ENCODE results near the gene CRTC1.
A peak's percentile ranks its signal among the peaks of the same experiment; 100 is the strongest.

CRTC1 gene

DNA sequence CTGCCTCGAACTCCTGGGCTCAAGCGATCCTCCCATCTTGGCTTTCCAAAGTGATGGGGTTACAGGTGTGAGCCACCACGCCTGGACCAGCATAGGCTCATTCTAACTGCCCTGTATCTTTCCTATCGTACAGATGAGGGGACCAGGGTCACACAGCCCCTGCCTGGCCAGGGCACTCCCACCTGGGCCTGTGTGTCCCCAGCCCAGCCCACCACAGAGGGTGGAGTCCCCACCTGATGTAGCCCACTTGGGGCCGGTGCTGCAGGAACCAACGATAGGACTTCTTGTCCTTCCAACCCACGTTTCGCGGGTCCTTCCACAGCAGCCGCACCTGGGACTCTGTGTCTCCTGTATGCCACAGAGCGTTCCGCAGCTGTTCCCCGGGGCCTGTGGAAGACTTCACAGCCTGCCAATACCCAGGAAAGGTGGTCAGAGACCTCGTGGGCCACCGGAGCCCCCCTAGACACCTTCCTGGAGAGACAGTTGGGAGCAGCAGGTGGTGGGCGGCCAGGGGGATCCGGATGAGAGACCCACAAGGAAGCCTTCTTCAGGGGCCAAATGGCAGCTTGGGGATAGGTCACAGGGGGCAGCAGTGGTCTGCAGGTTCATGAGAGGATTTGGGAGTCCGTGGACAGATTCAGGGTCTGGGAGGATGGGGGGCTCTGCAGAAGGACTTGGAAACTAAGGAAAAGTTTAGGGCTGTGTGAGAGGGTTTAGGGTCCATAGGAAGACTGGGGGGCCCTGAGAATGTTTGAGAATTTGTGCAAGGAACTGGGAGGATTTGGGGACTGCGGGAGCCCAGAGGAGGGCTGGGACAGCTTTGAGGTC is 100.7 kb downstream of the CRTC1 start:
- no peak for DNase-seq (ENCODE audit: low spot score)

DNA sequence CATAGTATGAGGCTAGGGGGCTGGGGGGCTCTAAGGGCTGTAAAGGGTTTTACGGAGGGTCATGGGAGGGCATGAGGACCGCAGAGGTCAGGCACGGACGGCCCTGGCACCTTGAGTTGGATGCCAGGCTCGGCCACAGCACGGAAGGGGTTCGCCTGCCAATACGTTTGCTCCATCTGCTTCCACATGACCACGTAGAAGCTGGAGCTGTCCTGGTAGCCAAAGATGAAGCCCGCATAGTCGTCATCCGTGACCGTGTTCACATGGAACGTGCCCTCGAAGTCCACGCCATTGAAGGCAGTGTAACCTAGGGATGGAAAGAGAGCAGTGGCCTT is 101.3 kb downstream of the CRTC1 start:
- DNase-seq (ENCODE audit: low spot score): no peak

DNA sequence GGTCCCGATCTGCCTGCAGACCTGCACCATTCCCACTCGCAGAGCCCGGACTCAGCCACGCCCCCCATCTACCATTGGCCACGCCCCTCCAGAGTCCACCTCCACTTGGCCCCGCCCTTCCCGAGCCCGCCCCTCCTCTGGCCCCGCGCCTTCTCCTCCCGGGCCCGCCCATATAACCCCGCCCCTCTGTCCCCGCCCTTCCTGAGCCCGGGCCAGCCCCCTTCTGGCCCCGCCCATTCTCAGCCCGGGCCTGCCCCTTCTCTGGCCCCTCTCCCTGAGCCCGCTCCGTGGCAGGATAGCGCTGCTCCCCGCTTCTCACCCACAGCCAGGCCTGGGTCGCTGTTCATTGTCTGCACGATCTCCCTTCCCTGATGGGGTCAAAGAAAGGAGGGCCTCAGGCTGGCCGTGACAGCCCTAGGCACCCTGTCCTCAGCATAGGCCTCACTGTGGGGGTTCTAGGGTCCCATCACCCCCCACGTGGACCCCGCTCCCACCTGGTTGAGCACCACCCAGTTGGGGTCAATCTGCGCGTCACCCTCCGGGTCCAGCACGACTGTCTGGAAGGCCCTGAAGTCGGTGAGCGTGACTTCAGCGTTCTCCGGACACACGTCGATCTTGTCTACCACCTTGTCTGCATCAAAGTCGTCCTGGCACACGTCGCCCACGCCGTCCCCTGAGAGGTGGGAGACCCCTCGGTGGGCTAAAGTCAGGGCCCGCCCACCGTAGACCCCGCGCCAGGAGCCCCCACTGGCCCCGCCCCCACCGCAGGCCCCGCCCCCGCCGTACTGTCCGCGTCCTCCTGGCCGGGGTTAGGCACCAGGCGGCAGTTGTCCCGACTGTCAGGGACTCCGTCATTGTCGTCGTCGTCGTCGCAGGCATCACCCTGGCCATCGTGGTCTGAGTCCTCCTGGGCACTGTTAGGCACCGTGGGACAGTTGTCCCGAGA is 102.0 kb downstream of the CRTC1 start:
- DNase-seq (ENCODE audit: low spot score): peak; percentile 95

DNA sequence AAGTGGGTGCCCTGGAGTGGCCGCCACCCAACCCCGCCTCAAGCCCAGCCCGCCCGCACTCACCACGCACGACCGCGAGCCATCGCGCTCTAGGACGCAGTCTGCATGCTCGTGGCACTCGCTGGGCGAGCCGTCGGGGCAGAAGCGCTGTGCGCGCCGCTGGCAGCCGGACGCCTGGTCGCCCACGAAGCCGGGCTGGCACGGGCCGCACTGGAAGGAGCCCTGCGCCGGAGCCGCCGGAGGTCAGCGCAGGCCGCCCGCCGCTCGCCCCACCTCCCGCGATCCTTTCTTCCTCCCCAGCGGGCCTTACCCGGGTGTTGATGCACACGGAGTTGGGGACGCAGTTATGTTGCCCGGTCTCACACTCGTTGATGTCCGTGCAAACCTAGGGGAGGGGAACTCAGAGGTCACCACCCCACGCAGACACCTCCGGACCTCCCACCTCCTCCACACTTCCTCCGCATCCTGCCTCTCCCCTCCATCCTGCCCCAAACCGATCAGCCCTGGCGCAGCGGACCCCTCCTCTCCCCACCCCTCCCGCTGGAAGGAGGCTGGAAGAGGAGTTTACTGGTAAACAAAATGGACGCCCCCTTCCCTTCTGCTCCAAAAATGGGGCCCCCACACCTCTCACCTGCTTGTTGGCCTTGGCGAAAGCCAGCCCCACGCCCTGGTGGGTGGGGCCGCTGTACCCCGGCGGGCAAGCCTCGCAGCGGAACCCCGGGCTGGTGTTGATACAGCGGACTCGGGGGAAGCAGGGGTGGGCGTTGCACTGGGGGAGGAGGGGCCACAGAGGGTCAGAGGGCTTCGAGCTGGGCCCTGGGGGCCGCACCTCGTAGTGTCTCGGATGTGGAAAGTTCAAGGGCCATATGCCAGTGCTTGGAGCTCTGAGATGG is 105.3 kb downstream of the CRTC1 start:
- DNase-seq (ENCODE audit: low spot score): no peak

DNA sequence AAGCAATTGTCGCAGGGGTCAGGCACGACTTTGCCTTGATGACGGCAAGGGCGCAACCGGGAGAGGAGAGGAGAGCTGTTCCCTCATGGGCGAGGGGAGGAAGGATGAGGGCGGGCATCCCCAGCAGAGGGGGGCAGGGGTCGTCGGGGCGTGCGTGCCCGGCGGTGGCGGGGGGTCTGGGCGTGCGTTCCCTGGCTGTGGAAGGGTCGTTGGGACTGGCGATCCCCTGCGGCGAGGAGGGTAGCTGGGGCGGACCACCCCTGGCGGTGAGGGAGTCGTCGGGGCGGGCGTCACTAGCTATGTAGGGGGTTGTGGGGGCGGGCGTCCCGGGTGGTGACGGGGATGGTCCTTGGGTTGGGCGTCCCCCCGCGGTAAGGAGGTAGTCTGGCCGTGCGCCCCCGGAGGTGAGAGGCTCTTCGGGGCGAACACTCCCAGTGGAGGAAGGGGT is 106.0 kb downstream of the CRTC1 start:
- no peak for DNase-seq (ENCODE audit: low spot score)

DNA sequence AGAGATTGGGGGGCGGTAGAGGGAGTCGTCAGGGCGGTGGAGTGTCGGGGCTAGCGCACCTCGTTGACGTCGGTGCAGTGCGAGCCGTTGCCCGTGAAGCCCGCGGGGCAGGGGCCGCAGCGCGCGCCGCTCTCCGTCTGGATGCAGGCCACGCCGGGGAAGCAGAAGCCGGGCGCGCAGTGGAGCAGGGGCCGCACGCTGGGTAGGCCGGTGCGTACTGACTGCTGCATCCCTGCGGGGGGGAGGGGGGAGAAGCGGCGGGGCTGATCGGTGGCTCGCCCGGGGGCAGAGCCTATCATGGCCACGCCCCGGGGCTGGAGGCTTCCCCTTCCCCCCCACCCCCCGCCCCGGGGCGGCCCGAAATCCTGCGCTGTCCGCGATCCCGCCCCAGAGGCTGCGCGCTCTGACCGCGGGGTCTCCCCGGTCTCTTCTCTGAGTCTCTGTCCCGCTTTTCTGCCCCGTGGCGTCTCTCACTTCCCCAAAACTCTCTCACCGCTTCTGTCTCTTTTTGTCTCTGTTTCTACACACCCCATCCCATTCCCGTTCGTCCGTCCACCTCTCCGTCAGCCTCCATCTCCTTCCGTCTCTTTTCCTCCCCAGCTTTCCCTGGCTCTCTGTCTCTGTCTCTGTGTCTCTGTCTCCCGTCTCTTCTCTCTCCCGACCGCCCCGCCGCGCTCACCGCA is 106.5 kb downstream of the CRTC1 start:
- DNase-seq (ENCODE audit: low spot score): peak; percentile 91

DNA sequence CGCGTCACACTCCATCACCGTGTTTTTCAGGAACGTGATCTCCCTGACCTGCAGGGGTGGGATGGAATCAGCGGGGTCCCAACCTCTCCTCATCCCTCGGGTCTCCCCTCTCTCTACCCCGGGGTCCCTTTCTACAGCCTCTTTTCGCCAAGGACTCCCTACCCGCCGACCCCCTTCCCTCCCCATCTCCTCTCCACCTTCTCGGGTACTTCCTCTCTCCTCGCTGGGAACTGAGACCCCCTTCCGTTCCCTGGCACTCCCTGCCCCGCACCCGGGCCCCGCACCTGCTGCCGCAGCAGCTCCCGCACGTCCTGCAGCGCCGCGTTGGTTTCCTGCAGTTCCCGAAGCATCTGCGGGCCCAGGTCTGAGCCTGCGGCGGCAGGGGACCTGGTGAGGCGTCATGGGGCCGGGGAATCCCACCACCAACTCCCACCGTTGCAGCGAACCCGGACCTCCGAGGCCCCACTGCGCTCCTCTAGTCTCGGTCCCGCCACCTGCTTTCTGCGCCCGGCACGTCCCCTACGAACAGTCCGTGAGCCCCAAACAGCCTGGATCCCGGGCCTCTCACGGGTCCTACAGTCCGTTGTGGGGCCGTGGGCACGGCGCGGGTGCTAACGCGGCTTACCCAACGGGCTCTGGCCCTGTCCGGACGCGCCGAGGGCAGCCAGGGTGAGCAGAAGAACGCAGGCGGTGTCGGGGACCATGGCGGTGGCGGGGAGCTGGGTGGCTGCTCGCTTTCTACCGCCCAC is 107.3 kb downstream of the CRTC1 start, which contains the start of gene COMP:
Gene COMP, minus strand, starts transcription at position 740 of the 749 bp plus-strand sequence. Its CDS starts 36 bp downstream, at position 704.
- DNase-seq (ENCODE audit: low spot score): no peak

DNA sequence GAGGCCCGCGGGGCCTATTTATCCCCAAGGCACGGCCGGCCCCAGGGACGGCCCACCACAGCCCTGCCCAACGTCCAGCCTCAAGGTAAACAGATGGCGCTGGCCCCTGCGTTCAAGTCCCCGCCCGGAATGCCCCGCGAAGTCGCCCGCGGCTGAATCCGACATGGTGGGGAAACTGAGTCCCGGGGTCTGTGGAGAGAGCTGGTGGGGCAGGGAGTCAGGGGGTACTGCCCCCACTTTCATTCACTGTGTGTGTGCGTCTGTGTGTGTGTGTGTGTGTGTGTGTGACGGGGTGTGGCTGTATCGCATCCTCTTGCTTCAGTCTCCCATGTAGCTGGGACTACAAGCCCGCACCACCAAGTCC is 107.8 kb downstream of the CRTC1 start:
- no peak for DNase-seq (ENCODE audit: low spot score)

DNA sequence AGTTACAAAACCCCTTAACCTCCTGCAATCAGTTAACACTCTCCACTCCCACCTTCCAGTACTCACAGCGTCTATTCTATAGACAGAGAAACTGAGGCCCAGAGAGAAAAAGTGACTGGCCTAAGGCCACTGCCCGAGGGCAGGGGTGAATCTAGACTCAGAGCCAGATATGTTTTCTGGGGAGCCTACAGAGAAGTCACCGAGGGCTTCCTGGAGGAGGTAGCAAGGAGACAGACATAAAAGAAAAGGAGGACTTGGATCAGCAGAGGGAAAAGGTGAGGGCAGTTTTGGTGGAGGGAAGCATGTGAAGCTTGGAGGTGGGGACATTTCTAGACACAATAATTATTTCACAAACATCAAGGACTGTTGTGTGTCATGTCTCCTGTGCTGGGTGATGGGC is 109.2 kb downstream of the CRTC1 start:
- no peak for DNase-seq (ENCODE audit: low spot score)

DNA sequence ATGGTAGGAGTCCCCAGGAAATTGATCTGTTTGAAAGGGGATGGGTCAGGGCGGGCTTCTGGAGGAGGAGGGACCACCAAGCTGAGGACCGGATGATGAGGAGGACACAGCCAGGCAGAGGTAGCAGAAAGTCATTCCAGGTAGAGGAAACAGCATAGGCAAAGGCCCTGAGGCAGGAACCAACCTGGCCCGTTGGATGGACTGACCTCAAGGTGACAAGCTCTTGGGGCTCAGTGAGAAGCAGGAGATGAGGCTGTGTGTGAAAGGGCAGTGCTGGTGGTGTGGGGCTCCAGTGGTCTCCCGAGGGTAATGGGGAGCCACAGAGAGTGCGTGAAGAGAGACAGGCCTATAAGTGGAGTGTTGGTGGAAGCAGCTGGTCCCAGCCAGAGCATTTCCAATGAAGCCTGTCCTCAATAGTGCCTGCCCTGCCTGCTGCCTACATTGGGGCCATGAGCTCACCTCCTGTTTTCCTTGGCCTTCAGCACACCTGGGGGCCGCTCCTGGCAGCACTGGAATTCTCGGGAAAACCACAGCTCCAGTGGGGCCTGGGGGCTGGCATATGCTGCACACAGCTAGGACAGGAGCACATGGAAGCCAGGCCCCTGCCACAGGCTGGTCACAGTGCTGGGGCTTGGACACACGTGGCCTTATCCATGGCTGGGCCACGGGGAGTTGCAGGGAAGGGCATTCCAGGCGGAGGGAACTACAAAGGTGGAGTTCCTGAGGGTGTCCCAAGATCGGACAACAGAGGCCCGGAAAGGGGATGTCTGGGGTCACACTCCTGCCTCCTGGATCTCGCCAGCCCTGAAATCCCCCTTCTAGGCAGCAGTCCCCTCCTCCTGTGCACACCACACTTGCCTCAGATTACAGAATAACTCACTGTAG is 109.9 kb downstream of the CRTC1 start:
- no peak for DNase-seq (ENCODE audit: low spot score)

DNA sequence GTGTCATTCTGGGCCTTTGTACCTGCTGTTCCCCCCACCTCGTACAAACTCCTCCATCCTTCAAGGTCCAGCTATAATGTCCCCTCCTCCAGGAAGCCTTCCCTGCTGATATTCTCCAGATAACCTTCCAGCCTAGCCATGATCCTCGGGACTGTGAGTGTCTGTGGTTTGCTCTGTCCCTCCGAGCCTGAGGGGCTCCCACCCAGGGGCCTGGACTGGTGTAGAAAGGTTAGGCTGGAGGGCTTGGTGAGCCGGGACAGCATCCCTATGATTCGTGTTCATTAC is 110.5 kb downstream of the CRTC1 start:
- no peak for DNase-seq (ENCODE audit: low spot score)

DNA sequence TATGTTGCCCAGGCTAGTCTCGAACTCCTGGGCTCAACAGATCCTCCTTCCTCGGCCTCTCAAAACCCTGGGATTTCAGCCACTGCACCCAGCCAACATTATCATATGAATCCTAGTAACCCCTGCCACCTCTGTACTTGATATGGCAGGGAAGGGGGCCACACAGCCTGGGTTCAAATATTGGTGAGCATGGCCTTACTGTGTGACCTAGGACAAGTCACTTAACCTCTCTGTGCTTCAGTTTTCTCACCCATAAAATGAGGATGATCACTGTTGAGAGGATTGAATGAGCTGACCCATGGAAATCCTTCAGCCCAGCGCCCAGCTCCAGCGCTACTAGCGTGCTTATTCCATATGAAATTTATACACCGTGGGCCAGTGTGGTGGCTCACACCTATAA is 111.2 kb downstream of the CRTC1 start:
- DNase-seq (ENCODE audit: low spot score): no peak

DNA sequence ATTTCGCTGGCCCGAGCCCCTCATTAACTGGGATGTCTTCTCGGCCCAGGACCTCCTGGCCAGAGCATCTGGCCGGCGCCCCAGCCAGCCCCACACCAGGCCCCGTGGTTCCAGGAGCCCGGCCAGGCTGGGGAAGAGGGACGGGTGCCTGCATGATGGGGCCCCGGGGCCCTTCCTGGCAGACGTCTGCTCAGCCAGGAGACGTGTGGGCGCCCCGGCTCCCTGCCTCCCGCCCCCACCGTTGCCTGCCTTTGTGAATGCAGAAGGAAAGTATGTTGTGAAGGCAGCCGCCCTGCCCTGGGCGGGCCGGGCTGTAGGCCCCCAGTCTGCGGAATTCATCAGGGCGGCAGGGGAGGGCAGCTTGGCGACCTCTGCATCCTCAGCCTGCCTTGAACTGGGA is 112.1 kb downstream of the CRTC1 start:
- peak; percentile 88 for DNase-seq (ENCODE audit: low spot score)

DNA sequence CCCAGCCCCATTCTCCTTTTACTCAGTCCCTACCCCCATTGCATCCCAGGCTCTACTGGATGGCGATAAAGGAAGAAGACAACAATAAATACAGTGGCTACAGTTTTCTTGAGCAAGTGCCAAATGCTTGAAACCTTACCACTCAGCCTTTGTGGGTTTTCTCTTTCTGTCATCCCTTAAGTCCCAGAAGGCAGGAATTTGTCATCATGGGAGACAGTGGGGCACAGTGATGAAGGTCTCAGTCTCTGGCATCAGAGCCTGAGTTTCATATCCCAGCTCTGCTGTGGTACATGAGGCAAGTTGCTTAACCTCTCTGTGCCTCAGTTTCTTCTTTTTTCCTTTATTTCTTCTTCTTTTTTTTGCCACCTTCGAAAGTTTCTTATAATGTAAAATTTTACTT is 112.8 kb downstream of the CRTC1 start:
- no peak for DNase-seq (ENCODE audit: low spot score)

DNA sequence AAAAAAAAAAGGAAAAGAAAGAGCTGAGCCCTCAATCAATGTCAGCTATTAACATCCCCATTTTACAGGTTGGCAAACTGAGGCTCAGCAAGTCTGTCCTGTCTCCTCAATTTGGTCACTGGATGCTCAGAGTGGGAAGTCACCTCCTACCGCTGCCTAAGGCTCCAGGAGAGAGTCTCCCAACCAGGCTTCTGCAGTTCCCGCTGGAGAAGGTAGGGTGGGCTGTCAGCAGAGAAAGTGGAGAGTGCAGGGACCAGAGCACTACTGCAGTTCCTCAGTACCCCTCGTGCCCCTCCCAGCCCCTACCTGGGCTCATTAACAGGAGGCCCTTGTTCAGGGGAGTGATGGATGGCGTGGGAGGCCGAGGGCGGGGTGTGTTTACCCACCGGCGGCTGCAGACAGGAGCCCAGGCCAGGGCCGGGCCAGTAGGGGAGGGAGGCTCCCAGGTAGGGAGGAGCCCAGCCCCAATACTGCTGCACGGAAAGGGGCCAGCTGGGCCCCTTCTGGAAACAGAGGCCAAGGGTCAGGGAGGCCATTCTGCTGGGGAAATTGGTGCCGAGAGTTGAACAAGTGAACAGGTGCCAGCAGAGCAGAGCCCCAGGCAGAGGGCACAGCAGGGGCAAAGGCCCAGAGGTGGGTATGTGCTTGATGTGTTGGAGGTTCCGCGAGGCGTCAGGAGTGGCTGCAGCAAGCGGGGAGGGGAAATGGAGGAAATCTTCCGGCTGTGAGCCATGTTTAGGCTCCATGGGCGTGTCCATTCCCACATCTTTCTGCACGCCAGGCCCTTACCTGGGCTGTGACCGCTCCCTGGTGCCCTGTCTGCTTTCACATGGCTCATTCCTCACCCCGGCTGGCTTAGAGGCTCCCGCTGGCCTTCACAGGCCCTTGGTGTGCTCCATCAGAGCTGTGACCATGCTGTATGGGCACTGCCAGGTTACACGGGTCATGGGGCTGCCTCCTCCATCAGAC is 115.2 kb downstream of the CRTC1 start:
- DNase-seq (ENCODE audit: low spot score): no peak

DNA sequence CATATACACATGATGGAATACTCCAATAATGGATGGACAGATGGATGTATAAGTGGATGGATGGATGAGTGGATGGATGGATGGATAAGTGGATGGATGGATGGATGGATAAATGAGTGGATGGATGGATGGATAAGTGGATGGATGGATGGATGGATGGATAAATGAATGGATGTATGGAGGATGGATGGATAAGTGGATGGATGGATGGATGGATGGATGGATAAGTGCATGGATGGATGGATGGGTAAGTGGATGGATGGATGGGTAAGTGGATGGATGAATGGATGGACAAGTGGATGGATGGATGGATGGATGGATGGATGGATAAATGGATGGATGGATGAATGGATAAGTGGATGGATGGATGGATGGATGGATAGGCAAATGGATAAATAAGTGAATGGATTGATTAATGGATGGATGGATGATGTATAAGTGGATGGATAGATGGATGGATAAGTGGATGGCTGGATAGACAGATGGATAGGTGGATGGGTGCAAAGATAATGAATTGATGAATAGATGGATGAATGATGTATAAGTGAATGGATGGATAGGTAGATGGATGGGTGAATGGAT is 116.0 kb downstream of the CRTC1 start:
- DNase-seq (ENCODE audit: low spot score): no peak

DNA sequence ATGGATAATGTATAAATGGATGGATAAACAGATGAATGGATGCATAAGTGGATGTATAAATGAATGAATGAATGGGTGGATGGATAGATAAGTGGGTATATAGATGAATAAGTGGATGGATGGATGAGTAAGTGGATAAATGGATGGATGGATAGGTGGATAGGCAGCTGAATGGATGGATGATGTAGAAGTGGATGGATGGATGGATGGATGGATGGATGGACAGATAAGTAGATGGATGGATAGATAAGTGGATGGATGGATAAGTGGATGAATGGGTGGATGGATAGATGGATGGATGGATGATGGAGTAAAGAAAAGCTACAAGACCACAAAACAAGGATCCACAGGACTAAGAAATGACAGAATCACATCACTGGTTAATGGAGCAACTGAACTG is 116.6 kb downstream of the CRTC1 start:
- no peak for DNase-seq (ENCODE audit: low spot score)

DNA sequence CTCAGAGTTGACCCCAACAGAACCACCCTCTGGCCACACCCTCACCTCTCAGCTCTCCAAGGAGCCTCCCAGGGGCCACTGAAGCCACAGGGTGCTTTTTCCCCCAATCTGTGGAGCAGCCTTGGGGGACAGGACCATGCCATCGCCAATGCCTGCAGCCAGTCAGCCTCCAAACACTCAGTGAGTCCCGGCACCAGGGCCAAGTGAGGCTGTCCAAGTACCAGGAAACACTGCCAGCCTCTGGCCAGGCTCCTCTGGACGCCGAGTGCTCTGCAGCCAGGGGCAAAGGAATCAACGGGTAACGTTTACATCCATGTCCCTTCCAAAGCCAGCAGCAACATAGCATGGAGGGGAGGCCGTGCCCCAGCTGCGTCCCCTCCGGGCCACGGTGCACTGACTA is 117.2 kb downstream of the CRTC1 start:
- no peak for DNase-seq (ENCODE audit: low spot score)

Data from GM03348 (cell line).